Ovary (tissue), 9 donors: ENCODE data around the gene PXN. TPM values are rescaled to one million over a fixed set of nuclear protein-coding genes. Genes with fewer than 3 reads are reported as not detected.
"Not testable (repeated sequence)": the region's sequence is repeated elsewhere in the genome, so short reads cannot be mapped to it uniquely, and the experiment has no call there.

Source experiments
- DNase-seq, 5 donors: peaks; one replicate each; pipeline ENCODE4 v3.0.0-alpha.2; 2019 to 2020
- H3K27ac ChIP-seq, 2 donors: fragments of 200-600 bp; one replicate each; pipeline versions ENCODE4 v1.5.1 to v1.8.0; 2019 to 2022
- H3K27me3 ChIP-seq: fragments of 200-600 bp; one replicate; pipeline ENCODE4 v1.8.0; 2022
- H3K36me3 ChIP-seq: fragments of 200-600 bp; sonication (generic); one replicate; pipeline ENCODE4 v1.5.1; 2019
- H3K4me1 ChIP-seq: one replicate; pipeline ENCODE4 v1.8.1; 2013; ENCODE audit warnings: mild to moderate bottlenecking, moderate library complexity; ENCODE audit not compliant: insufficient read depth
- H3K4me3 ChIP-seq: fragments of 200-600 bp; sonication (generic); one replicate; pipeline ENCODE4 v1.5.1; 2017
- H3K9me3 ChIP-seq, 2 donors: fragments of 200-600 bp in 1 of 2; sonication (generic) in 1 of 2; one replicate each; pipeline versions ENCODE4 v1.5.1 to v1.8.1; 2013 to 2019; ENCODE audit warnings: mild to moderate bottlenecking in 1 of 2, moderate library complexity in 1 of 2
- CTCF ChIP-seq, 3 donors: fragments of 450-650 bp in 2 of 3; fragments of 200-600 bp in 1 of 3; IDR thresholded peaks; one replicate each; pipeline versions ENCODE4 v1.5.1 to v1.8.0; 2016 to 2022; ENCODE audit warnings: antibody characterized with exemption in 3 of 3, mild to moderate bottlenecking in 1 of 3
- EP300 ChIP-seq: sonication (generic); formaldehyde crosslinking; IDR thresholded peaks from one replicate; pipeline ENCODE4 v1.6.1; 2017; ENCODE audit warnings: antibody characterized with exemption
- POLR2A ChIP-seq: fragments of 450-650 bp; IDR thresholded peaks from one replicate; pipeline ENCODE4 v1.6.1; 2017; ENCODE audit warnings: antibody characterized with exemption, mild to moderate bottlenecking, moderate library complexity
- WGBS, 3 donors: extraction: QIAGEN DNeasy Blood & Tissue Kit in 1 of 3; methylation state at CpG; one replicate each; pipeline versions ENCODE4 v1.1.5 to v1.1.7; 2013 to 2017; 5-methylcytosine and 5-hydroxymethylcytosine counted together
- intact Hi-C, 4 donors: fragments of 100-400 bp; cut with DNase I; formaldehyde crosslinking; loops; one replicate each; pipeline versions ENCODE4 v1.11.0 to v1.15.1; 2022 to 2023
- polyA plus RNA-seq, 2 donors: library from polyadenylated mRNA; stranded (reverse); fragments of 200-250 nt in 1 of 2; fragments of 350-450 nt in 1 of 2; fragmentation: Illumina TruSeq in 1 of 2; extraction: RNeasy Lipid Tissue Mini Kit (QIAGEN cat#74804) in 1 of 2; gene quantifications; one replicate each; pipeline ENCODE4 v1.2.3, GENCODE V29; 2013 to 2014
- total RNA-seq, 7 donors: library from RNA; depleted of rRNA in 2 of 7; stranded (reverse); fragments of >200 nt in 2 of 7; fragmentation: NEBNext Ultra II Directional in 3 of 7; extraction: Animal tissue kit (Norgen Biotek cat#: 25700) in 3 of 7; gene quantifications; one replicate each; pipeline versions ENCODE4 v1.1.0 to v1.2.4, GENCODE V29; 2016 to 2023
- donor health status: DM: no; HTN: no; CAD: no; lungs with moderate emphysema.
- donor health status: DM: no; HTN: no; CAD: no.
- donor health status: Bipolar disorder and iron deficiency.
- donor health status: DM: yes; HTN: yes; CAD: no.
- donor health status: DM: no; HTN: no; CAD: no.
- donor health status: DM: yes; HTN: yes; CAD: no.

PXN gene
- total and polyA plus RNA-seq, 9 donors: 25.0 to 78.0 (median 44.7) TPM

DNA sequence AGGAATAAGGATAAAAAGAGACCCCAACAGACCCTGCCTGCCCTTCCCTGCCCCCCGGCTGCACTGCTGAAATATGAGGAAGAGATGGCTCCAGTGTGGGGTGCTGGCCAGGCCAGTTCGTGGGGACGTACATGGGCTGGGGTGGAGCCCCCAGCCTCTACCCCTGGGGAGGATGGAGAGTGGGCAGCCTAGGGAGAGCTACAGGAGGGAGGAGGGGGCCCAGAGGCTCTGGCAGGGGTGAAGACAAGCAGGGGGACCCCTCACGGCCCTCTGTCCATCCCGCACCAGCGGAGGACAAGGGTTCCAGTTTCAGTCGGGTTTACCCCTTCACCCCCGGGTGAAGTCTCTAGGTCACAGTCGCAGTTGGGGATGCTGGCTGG is 53.6 kb downstream of the PXN start:
- no peaks in the 10 kb centered on the region for H3K36me3 ChIP-seq
- H3K27me3 ChIP-seq: no peaks in the 10 kb centered on the region
- no peaks in the 10 kb centered on the region for H3K9me3 ChIP-seq
- TF ChIP-seq CTCF (IDR thresholded peaks at IDR 0.05) (no peak), EP300 (no peak), POLR2A (no peak)
- WGBS, 3 donors: 76 to 90% (median 85%) methylated on average over 9 of the region's 9 CpGs
- H3K4me1 ChIP-seq: no peaks in the 10 kb centered on the region
- no peak overlapping the region for H3K27ac ChIP-seq
- DNase-seq: no peak
- H3K4me3 ChIP-seq: no peak overlapping the region
- intact Hi-C loops: no loop called here

GRCh38 chr12:120211243-120211903 is 54.2 kb downstream of the PXN start:
- TF ChIP-seq POLR2A (no peak), CTCF (IDR thresholded peaks at IDR 0.05) (no peak), EP300 (no peak)
- H3K9me3 ChIP-seq: no peaks in the 10 kb centered on the region
- no peaks in the 10 kb centered on the region for H3K4me1 ChIP-seq
- no peak overlapping the region for H3K27ac ChIP-seq
- WGBS, 3 donors: 84 to 86% (median 86%) methylated on average over 12 of the region's 12 CpGs
- intact Hi-C loops: no loop called here
- H3K27me3 ChIP-seq: no peaks in the 10 kb centered on the region
- no peak overlapping the region for H3K4me3 ChIP-seq
- DNase-seq: no peak
- no peaks in the 10 kb centered on the region for H3K36me3 ChIP-seq

GRCh38 chr12:120209851-120210250 is 55.7 kb downstream of the PXN start:
- no peaks in the 10 kb centered on the region for H3K36me3 ChIP-seq
- TF ChIP-seq EP300 (no peak), POLR2A (no peak), CTCF (IDR thresholded peaks at IDR 0.05) (no peak)
- no peak overlapping the region for H3K27ac ChIP-seq
- intact Hi-C loops: no loop called here
- H3K9me3 ChIP-seq: no peaks in the 10 kb centered on the region
- WGBS, 3 donors: 88 to 93% (median 90%) methylated on average over 13 of the region's 13 CpGs
- DNase-seq: no peak
- no peak overlapping the region for H3K4me3 ChIP-seq
- no peaks in the 10 kb centered on the region for H3K27me3 ChIP-seq
- no peaks in the 10 kb centered on the region for H3K4me1 ChIP-seq

- Histone ChIP-seq H3K36me3 (no peaks in the 10 kb centered on the region), H3K27me3 (no peaks in the 10 kb centered on the region), H3K9me3 (no peaks in the 10 kb centered on the region), H3K4me1 (no peaks in the 10 kb centered on the region), H3K4me3 (no peak overlapping the region), H3K27ac (no peak overlapping the region)
- 95 to 97% (median 95%) methylated on average over 13 of the region's 13 CpGs for WGBS, 3 donors
- intact Hi-C loops: no loop called here
- TF ChIP-seq EP300 (no peak), CTCF (IDR thresholded peaks at IDR 0.05) (no peak), POLR2A (no peak)
- DNase-seq: no peak
Measured at GRCh38 chr12:120207227-120207626, 58.3 kb downstream of the PXN start.

- H3K36me3 ChIP-seq, DNase-seq, H3K27me3 ChIP-seq, intact Hi-C loops, H3K4me3 ChIP-seq, H3K27ac ChIP-seq, H3K4me1 ChIP-seq, H3K9me3 ChIP-seq: not testable (repeated sequence)
- 89 to 92% (median 91%) methylated on average over 5 of the region's 5 CpGs for WGBS, 3 donors
Measured at GRCh38 chr12:120206781-120207180, 58.7 kb downstream of the PXN start.
